Measurements from ENCODE around the gene WDFY2.

- TF ChIP-seq CTCF (IDR thresholded peaks at IDR 0.05): no peak
- TF ChIP-seq POLR2A (IDR thresholded peaks at IDR 0.05): no peak
Measured at GRCh38 chr13:51553531-51553930, 30.7 kb upstream of the WDFY2 start.
